A549 (cell line): ENCODE measurements around the gene CAMTA1.

Experiments
- CTCF ChIP-seq: fragments of >200 bp; sonication (Bioruptor Twin); formaldehyde crosslinking; IDR thresholded peaks from 3 replicates; pipeline ENCODE4 v1.5.1; 2016
- EHMT2 ChIP-seq: fragments of 200-600 bp; sonication (generic); IDR thresholded peaks from 2 replicates; pipeline ENCODE4 v1.6.1; 2016; ENCODE audit warnings: antibody characterized with exemption, low read depth, mild to moderate bottlenecking, moderate library complexity
- FOXS1 ChIP-seq: fragments of 250-450 bp; sonication (Bioruptor Pico); IDR thresholded peaks from 2 replicates; pipeline ENCODE4 v1.5.0; 2020; ENCODE audit warnings: mild to moderate bottlenecking, moderate library complexity
- GATA3 ChIP-seq: IDR thresholded peaks from 2 replicates; pipeline ENCODE4 v1.6.1; 2012; ENCODE audit warnings: borderline replicate concordance
- HDAC2 ChIP-seq: fragments of 200-600 bp; sonication (generic); IDR thresholded peaks from 2 replicates; pipeline ENCODE4 v1.6.1; 2016
- HES2 ChIP-seq: fragments of >200 bp; sonication (Bioruptor Twin); formaldehyde crosslinking; IDR thresholded peaks from 2 replicates; pipeline ENCODE4 v1.6.1; 2016
- JUN ChIP-seq, 2 experiments: fragments of >200 bp; sonication (Bioruptor Twin); formaldehyde crosslinking; IDR thresholded peaks; 2 replicates in 1 of 2; 3 replicates in 1 of 2; pipeline ENCODE4 v1.6.1; 2016 to 2017
- JUNB ChIP-seq: fragments of >200 bp; sonication (Bioruptor Twin); formaldehyde crosslinking; IDR thresholded peaks from 2 replicates; pipeline ENCODE4 v1.6.1; 2016
- NR3C1 ChIP-seq: fragments of >200 bp; sonication (Bioruptor Twin); formaldehyde crosslinking; IDR thresholded peaks from 3 replicates; pipeline ENCODE4 v1.6.1; 2017
- POLR2A ChIP-seq: IDR thresholded peaks from 2 replicates; pipeline ENCODE4 v1.6.1; 2012; ENCODE audit warnings: mild to moderate bottlenecking, low read length
- POLR2AphosphoS2 ChIP-seq: conservative IDR thresholded peaks from 2 replicates; pipeline ENCODE4 v1.6.1; 2012; ENCODE audit warnings: low read length, improper control_type of control experiment, inconsistent platforms
- RAD21 ChIP-seq, 2 experiments: fragments of >200 bp in 1 of 2; sonication (Bioruptor Twin) in 1 of 2; formaldehyde crosslinking in 1 of 2; IDR thresholded peaks in 1 of 2; conservative IDR thresholded peaks in 1 of 2; 2 replicates in 1 of 2; 3 replicates in 1 of 2; pipeline ENCODE4 v1.6.1; 2012 to 2018; ENCODE audit warnings: inconsistent platforms in 1 of 2
- ZSCAN20 ChIP-seq: fragments of 250-450 bp; sonication (Bioruptor Pico); IDR thresholded peaks from 2 replicates; pipeline ENCODE4 v1.8.0; 2022; ENCODE audit warnings: mild to moderate bottlenecking, moderate library complexity

GRCh38 chr1:7671146-7671465, 885.9 kb downstream of the CAMTA1 start:
- TF ChIP-seq NR3C1 (no peak), GATA3 (no peak), ZSCAN20 (no peak), HES2 (no peak), CTCF (no peak), FOXS1 (CRISPR knock-in tag) (no peak), POLR2AphosphoS2 (no peak), HDAC2 (no peak), POLR2A (no peak), EHMT2 (no peak), RAD21 (conservative IDR thresholded peaks at IDR 0.05 in 1 of 2, IDR thresholded peaks at IDR 0.05 in 1 of 2) (no peak), JUN (IDR thresholded peaks at IDR 0.05) (no peak), JUNB (no peak)
